ENCODE measurements around the gene LRRC42. TPM values are rescaled to one million over a fixed set of nuclear protein-coding genes. Genes with fewer than 3 reads are reported as not detected.
A peak's percentile ranks its signal among the peaks of the same experiment; 100 is the strongest.

Gene LRRC42
- total and polyA plus RNA-seq, 7 experiments from 2014 or later, result 6.2 to 20.3 (median 7.8) TPM

GRCh38 chr1:53905509-53905908, 40.6 kb upstream of the LRRC42 start:
- Histone ChIP-seq H3K27me3 (ENCODE audit: control insufficient read depth in 2 of 2, insufficient read depth in 2 of 2, low read length in 2 of 2) (no peaks in the 10 kb centered on the region), H3K27ac (ENCODE audit: low read depth, low read length) (no peak overlapping the region), H3K4me3 (ENCODE audit: low read length) (no peak overlapping the region), H3K9me3 (ENCODE audit: control insufficient read depth in 2 of 3, low read length in 3 of 3) (no peaks in the 10 kb centered on the region), H3K4me1 (ENCODE audit: control insufficient read depth in 2 of 2, insufficient read depth in 2 of 2, low read length in 2 of 2) (no peaks in the 10 kb centered on the region), H3K36me3 (ENCODE audit: control insufficient read depth in 2 of 3, insufficient read depth in 3 of 3, low read length in 3 of 3) (peaks cover 0 to 4% (median 0%) of the 10 kb centered on the region in 3 experiments)
- ChIA-PET CTCF (no interaction called here), POLR2A (no interaction called here)
- H3K4me3 Mint-ChIP-seq, result no peak overlapping the region
- no peak for DNase-seq
- no peaks in the 10 kb centered on the region for H3K27me3 Mint-ChIP-seq
- H3K27ac Mint-ChIP-seq, result no peak overlapping the region
- H3K9me3 Mint-ChIP-seq, result no peaks in the 10 kb centered on the region
- intact Hi-C loops (cut with micrococcal nuclease), result no loop called here
- peaks cover 0 to 10% (median 0%) of the 10 kb centered on the region in 7 donors for H3K4me1 Mint-ChIP-seq
- ATAC-seq, result no peak
- H3K36me3 Mint-ChIP-seq, result peaks cover 0 to 6% (median 0%) of the 10 kb centered on the region in 5 donors

GRCh38 chr1:53906121-53906520, 40.0 kb upstream of the LRRC42 start:
- H3K4me1 ChIP-seq (ENCODE audit: control insufficient read depth in 2 of 2, insufficient read depth in 2 of 2, low read length in 2 of 2), result no peaks in the 10 kb centered on the region
- H3K4me1 Mint-ChIP-seq, result peaks cover 0 to 4% (median 0%) of the 10 kb centered on the region in 7 donors
- ATAC-seq, result no peak
- no peak overlapping the region for H3K4me3 Mint-ChIP-seq
- DNase-seq, result no peak
- ChIA-PET CTCF (no interaction called here), POLR2A (no interaction called here)
- no peaks in the 10 kb centered on the region for H3K27me3 Mint-ChIP-seq
- no peaks in the 10 kb centered on the region for H3K9me3 Mint-ChIP-seq
- H3K27me3 ChIP-seq (ENCODE audit: control insufficient read depth in 2 of 2, insufficient read depth in 2 of 2, low read length in 2 of 2), result no peaks in the 10 kb centered on the region
- intact Hi-C loops (cut with micrococcal nuclease), result no loop called here
- no peak overlapping the region for H3K27ac ChIP-seq (ENCODE audit: low read depth, low read length)
- no peak overlapping the region for H3K27ac Mint-ChIP-seq
- no peak overlapping the region for H3K4me3 ChIP-seq (ENCODE audit: low read length)
- H3K36me3 Mint-ChIP-seq, result peaks cover 0 to 6% (median 0%) of the 10 kb centered on the region in 5 donors
- H3K36me3 ChIP-seq (ENCODE audit: control insufficient read depth in 2 of 3, insufficient read depth in 3 of 3, low read length in 3 of 3), result peaks cover 0 to 4% (median 0%) of the 10 kb centered on the region in 3 experiments
- H3K9me3 ChIP-seq (ENCODE audit: control insufficient read depth in 2 of 3, low read length in 3 of 3), result no peaks in the 10 kb centered on the region

- Histone ChIP-seq H3K9me3 (ENCODE audit: control insufficient read depth in 2 of 3, low read length in 3 of 3) (no peaks in the 10 kb centered on the region), H3K27me3 (ENCODE audit: control insufficient read depth in 2 of 2, insufficient read depth in 2 of 2, low read length in 2 of 2) (no peaks in the 10 kb centered on the region), H3K36me3 (ENCODE audit: control insufficient read depth in 2 of 3, insufficient read depth in 3 of 3, low read length in 3 of 3) (peaks cover 0 to 4% (median 0%) of the 10 kb centered on the region in 3 experiments), H3K4me1 (ENCODE audit: control insufficient read depth in 2 of 2, insufficient read depth in 2 of 2, low read length in 2 of 2) (no peaks in the 10 kb centered on the region), H3K4me3 (ENCODE audit: low read length) (no peak overlapping the region), H3K27ac (ENCODE audit: low read depth, low read length) (no peak overlapping the region)
- CTCF ChIA-PET, result interaction anchor here (0.7 kb wide), 1 partner anchor 1758 kb away, joined by 5 read pairs; no protein-coding TSS in a partner anchor
- Mint-ChIP-seq H3K27me3 (no peaks in the 10 kb centered on the region), H3K27ac (no peak overlapping the region), H3K9me3 (no peaks in the 10 kb centered on the region), H3K4me3 (no peak overlapping the region), H3K36me3 (peaks cover 0 to 22% (median 4%) of the 10 kb centered on the region in 5 donors), H3K4me1 (peaks cover 0 to 4% (median 0%) of the 10 kb centered on the region in 7 donors)
- DNase-seq, result no peak
- POLR2A ChIA-PET, result no interaction called here
- intact Hi-C loops (cut with micrococcal nuclease), result no loop called here
- ATAC-seq, result no peak
These were observed 36.2 kb upstream of the LRRC42 start for GRCh38 chr1:53909946-53910345.

- intact Hi-C loops (cut with micrococcal nuclease), result no loop called here
These were observed 34.7 kb upstream of the LRRC42 start for GRCh38 chr1:53911442-53911841.

GRCh38 chr1:53913352-53914033, 32.7 kb upstream of the LRRC42 start:
- Mint-ChIP-seq H3K9me3 (no peaks in the 10 kb centered on the region), H3K4me1 (peaks cover 3 to 27% (median 20%) of the 10 kb centered on the region in 7 donors), H3K27ac (peak overlapping the region in 3 of 9 donors; percentile 5 to 60 (median 28)), H3K4me3 (no peak overlapping the region), H3K36me3 (peaks cover 0 to 29% (median 5%) of the 10 kb centered on the region in 5 donors), H3K27me3 (no peaks in the 10 kb centered on the region)
- no peaks in the 10 kb centered on the region for H3K4me1 ChIP-seq (ENCODE audit: control insufficient read depth in 2 of 2, insufficient read depth in 2 of 2, low read length in 2 of 2)
- no peaks in the 10 kb centered on the region for H3K9me3 ChIP-seq (ENCODE audit: control insufficient read depth in 2 of 3, low read length in 3 of 3)
- no peaks in the 10 kb centered on the region for H3K27me3 ChIP-seq (ENCODE audit: control insufficient read depth in 2 of 2, insufficient read depth in 2 of 2, low read length in 2 of 2)
- intact Hi-C loops (cut with micrococcal nuclease), result no loop called here
- ATAC-seq (no peak), DNase-seq (no peak)
- ChIA-PET POLR2A (interaction anchor here (0.6 kb wide), 1 partner anchor 32 kb away, joined by 3 read pairs; the partner anchor contains the start of gene IFT25), CTCF (interaction anchor here (0.6 to 0.7 kb wide), 3 partner anchors 12 to 52 kb away, joined by 3 to 4 read pairs (median 3); no protein-coding TSS in a partner anchor)
- H3K4me3 ChIP-seq (ENCODE audit: low read length), result no peak overlapping the region
- no peak overlapping the region for H3K27ac ChIP-seq (ENCODE audit: low read depth, low read length)
- no peaks in the 10 kb centered on the region for H3K36me3 ChIP-seq (ENCODE audit: control insufficient read depth in 2 of 3, insufficient read depth in 3 of 3, low read length in 3 of 3)

More at GRCh38 chr1:53911442-53911841, 34.7 kb upstream of the LRRC42 start:
- H3K9me3 ChIP-seq (ENCODE audit: control insufficient read depth in 2 of 3, low read length in 3 of 3), result no peaks in the 10 kb centered on the region
- Mint-ChIP-seq H3K4me1 (peaks cover 3 to 18% (median 11%) of the 10 kb centered on the region in 7 donors), H3K9me3 (no peaks in the 10 kb centered on the region), H3K27me3 (no peaks in the 10 kb centered on the region), H3K36me3 (peaks cover 0 to 25% (median 5%) of the 10 kb centered on the region in 5 donors), H3K27ac (no peak overlapping the region), H3K4me3 (no peak overlapping the region)
- no peaks in the 10 kb centered on the region for H3K4me1 ChIP-seq (ENCODE audit: control insufficient read depth in 2 of 2, insufficient read depth in 2 of 2, low read length in 2 of 2)
- ChIA-PET CTCF (no interaction called here), POLR2A (no interaction called here)
- ATAC-seq, result no peak
- H3K4me3 ChIP-seq (ENCODE audit: low read length), result no peak overlapping the region
- H3K27me3 ChIP-seq (ENCODE audit: control insufficient read depth in 2 of 2, insufficient read depth in 2 of 2, low read length in 2 of 2), result no peaks in the 10 kb centered on the region
- H3K36me3 ChIP-seq (ENCODE audit: control insufficient read depth in 2 of 3, insufficient read depth in 3 of 3, low read length in 3 of 3), result peaks cover 0 to 4% (median 0%) of the 10 kb centered on the region in 3 experiments
- DNase-seq, result no peak
- no peak overlapping the region for H3K27ac ChIP-seq (ENCODE audit: low read depth, low read length)

GRCh38 chr1:53918343-53918742, 27.8 kb upstream of the LRRC42 start:
- H3K4me3 Mint-ChIP-seq, result no peak overlapping the region
- no peaks in the 10 kb centered on the region for H3K27me3 Mint-ChIP-seq
- Histone ChIP-seq H3K9me3 (ENCODE audit: control insufficient read depth in 2 of 3, low read length in 3 of 3) (no peaks in the 10 kb centered on the region), H3K4me3 (ENCODE audit: low read length) (no peak overlapping the region), H3K27me3 (ENCODE audit: control insufficient read depth in 2 of 2, insufficient read depth in 2 of 2, low read length in 2 of 2) (no peaks in the 10 kb centered on the region), H3K27ac (ENCODE audit: low read depth, low read length) (no peak overlapping the region), H3K4me1 (ENCODE audit: control insufficient read depth in 2 of 2, insufficient read depth in 2 of 2, low read length in 2 of 2) (peaks cover 0 to 5% of the 10 kb centered on the region in 2 donors), H3K36me3 (ENCODE audit: control insufficient read depth in 2 of 3, insufficient read depth in 3 of 3, low read length in 3 of 3) (peaks cover 0 to 19% (median 8%) of the 10 kb centered on the region in 3 experiments)
- ATAC-seq (no peak), DNase-seq (no peak)
- peak overlapping the region in 3 of 9 donors; percentile 19 to 52 (median 44) for H3K27ac Mint-ChIP-seq
- CTCF ChIA-PET, result interaction anchor here (0.7 kb wide), 1 partner anchor 9 kb away, joined by 3 read pairs; no protein-coding TSS in a partner anchor
- H3K9me3 Mint-ChIP-seq, result no peaks in the 10 kb centered on the region
- POLR2A ChIA-PET, result interaction anchor here (0.6 kb wide), 1 partner anchor 9 kb away, joined by 11 read pairs; no protein-coding TSS in a partner anchor
- H3K36me3 Mint-ChIP-seq, result peaks cover 0 to 45% (median 14%) of the 10 kb centered on the region in 5 donors
- intact Hi-C loops (cut with micrococcal nuclease), result loop anchor here (2.0 kb wide), 2 partner anchors 26 to 30 kb away; partner anchors contain the start of genes IFT25 (in 2 of the 2) and YIPF1 (in 1 of the 2)
- peaks cover 7 to 44% (median 36%) of the 10 kb centered on the region in 7 donors for H3K4me1 Mint-ChIP-seq
